HG03354 (cell line): Measurements from ENCODE around the gene SLC6A20.

Experiments
- ATAC-seq: cut with Tn5 transposase; IDR thresholded peaks from one replicate; pipeline ENCODE4 v1.9.1; 2021; ENCODE audit warnings: mild to moderate bottlenecking; ENCODE audit not compliant: unreplicated experiment, poor library complexity, severe bottlenecking

Gene SLC6A20

GRCh38 chr3:45803252-45803935 lies 7.1 kb upstream of the SLC6A20 start:
- no peak for ATAC-seq

DNA sequence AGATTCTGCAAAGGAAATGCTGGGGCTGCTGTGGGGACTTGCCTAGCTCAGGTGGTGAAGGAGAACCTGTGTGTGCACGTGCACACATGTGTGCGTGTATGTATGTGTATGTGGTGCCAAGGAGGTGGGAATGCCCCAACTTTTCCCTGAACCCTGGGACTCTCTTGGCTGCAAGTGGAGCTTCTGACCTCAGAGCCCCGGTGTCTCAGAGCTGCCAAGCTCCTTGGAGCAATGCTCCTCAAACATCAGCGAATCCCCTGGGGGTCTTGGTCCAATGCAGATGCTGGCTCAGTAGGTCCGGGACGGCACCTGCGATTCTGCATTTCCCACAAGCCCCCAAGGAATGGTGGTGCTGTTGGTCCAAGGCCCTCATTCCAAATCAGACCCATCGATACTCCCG lies 5.8 kb upstream of the SLC6A20 start:
- no peak for ATAC-seq

DNA sequence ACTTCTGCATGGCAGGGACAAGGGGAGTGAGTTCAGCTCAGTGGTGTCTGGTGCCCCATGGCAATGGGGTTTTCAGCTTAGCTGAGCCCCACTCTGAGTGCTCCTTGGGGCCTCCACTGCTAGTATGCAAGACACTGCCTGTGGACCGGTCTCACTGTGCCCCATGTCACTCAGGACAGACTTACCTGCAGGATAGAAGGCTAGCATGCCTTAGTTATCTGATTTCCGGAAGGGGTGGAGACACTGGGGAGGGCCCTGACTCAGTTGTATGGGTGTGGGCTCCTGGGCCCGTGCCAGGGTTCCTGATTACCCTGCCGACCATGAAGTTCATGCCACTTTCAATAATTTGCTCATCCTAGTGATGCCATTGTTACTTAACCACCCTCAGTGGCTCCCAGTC lies 4.3 kb upstream of the SLC6A20 start:
- no peak for ATAC-seq

DNA sequence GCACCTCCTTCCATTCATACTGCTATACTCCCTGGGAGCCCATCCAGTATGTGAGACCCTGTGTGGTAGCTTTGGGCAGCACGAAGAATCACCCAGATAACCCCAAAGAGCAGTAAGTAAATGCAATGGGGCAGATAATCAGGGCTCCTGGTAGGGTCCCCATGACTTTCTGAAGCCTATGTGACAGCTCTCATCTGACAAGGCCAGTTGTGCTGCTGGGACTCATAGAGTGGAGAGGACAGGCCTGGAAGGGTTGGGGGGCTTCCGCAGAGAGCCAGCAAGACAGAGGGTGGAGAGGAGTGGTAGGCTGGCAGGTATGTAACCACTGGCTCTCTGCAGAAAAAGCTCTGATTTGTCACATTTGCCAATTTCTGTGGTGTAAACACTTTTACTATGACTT lies 3.2 kb upstream of the SLC6A20 start:
- ATAC-seq: no peak

GRCh38 chr3:45798034-45798433 lies 1.7 kb upstream of the SLC6A20 start:
- no peak for ATAC-seq

DNA sequence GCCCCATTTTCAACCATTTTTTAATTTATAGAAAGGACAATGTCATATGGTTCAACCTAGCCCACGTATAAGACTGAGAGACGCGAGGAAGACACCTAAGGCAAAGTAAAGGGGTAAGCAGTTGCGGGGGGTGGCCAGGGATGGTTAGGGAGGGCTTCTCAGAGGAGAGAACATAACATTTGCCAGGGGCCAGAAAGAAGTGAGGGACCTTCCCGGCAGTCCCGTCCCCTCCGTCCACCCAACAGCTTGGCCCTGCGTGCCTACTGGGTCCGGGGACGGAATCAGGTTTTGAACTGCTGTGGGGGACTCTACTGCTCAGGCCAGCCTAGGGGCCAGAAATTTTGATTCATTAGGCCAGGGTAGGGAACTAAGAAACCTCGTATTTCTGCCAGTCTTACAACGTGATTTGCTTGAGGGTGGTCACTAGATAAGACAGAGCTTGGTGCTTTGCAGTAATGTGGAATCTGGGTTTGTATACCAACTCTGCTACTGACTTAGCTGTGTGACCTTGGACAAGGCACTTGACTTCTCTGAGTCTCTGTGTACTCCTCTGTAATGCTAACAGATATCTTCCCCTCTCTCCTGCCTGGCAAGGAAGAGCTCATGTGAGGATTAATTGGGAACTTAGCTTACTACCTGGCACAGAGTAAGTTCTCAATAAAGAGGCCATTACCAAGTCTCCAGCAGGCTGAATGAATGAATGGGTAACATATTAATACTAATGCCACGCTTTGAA lies 734 bp upstream of the SLC6A20 start:
- ATAC-seq: no peak

GRCh38 chr3:45795509-45795881 lies 841 bp downstream of the SLC6A20 start:
- ATAC-seq: no peak

DNA sequence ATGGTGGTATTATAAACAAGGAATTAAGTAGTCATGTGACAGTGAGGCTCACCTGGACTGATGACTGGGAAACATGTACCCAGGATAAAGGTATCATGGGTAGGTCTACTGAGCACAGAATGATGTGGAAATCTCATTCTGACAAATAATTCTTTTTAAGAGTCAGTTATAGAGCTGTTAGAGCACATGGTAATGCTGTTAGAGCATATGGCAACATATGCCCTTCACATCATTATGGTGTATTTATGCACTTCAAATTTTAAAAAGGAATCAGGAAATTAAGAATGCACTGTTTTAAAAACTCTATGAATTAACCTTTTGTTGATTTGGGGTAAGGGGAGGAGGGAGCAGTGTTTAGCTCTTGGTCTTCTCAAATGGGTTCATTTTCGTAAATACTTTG lies 1.7 kb downstream of the SLC6A20 start:
- ATAC-seq: no peak

DNA sequence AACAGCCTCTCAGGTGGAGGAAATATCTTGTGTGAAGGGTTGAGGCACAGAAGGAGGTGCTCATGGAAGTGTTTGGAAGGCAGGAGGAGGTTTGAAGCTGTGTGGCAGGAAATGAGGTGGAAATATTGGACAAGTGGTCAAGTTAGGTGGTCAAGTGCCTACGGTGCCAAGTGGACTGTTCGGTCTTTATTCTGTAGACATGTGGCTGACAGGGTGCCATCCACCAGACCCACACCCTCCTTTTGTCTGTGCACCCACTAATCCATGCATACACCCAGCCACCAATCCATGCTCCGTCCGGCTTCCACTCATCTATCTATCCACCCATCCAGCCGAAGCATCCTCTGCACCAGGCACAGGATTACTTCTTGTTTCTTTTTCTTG lies 2.2 kb downstream of the SLC6A20 start:
- ATAC-seq: no peak

DNA sequence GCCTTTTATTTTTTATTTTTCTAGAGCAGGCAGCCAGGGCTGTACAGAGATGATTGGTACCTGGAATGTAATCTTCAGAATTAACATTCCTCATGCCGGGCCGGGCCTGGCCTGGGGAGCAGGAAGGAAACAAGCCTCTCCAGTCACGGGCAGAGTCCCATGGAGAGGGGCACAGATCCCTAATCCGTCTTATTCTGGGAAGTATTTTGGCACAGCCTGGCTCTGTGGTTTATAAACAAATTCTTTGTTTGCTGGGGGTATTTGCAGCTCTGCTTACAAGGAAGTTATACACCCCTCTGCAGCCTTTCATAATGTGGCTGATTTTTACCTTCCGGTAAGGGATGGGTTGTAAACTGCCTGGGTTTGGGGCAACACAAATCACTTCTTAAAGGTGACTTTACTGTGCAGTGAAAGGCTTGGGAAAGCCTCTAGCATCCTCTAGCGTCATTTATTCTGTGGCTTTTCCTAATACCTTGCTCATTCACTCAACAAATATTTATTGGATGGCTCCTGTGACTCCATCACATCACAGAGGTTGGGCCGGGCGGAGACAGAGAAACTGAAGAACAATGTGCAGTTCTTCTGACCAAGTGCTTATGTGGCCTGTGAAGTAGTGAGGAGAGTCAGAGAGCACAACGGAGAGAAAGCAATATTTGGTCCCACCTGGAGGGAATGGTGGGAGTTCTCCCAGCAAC lies 2.7 kb downstream of the SLC6A20 start:
- no peak for ATAC-seq

- ATAC-seq: no peak
These were observed 3.7 kb downstream of the SLC6A20 start for GRCh38 chr3:45792516-45793172.

DNA sequence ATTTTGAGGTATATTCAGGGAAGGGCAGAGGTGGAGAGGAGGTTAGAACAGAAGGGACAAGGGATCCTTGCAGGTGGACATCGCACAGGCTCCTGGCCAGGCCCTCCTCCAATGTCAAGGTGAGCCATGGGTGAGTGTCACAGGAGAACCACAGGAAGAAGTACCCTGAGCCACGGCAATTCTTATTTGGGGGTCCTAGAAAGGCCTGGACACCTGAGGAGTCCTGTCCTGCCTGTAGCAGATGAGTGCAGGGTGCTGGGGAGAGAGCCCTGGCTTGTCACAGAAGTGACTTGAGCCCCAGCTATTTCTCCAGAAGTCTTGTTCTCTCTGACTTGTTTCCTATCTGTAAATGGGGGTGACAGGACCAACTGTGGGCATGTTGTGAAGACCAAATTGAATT lies 4.3 kb downstream of the SLC6A20 start:
- ATAC-seq: no peak

DNA sequence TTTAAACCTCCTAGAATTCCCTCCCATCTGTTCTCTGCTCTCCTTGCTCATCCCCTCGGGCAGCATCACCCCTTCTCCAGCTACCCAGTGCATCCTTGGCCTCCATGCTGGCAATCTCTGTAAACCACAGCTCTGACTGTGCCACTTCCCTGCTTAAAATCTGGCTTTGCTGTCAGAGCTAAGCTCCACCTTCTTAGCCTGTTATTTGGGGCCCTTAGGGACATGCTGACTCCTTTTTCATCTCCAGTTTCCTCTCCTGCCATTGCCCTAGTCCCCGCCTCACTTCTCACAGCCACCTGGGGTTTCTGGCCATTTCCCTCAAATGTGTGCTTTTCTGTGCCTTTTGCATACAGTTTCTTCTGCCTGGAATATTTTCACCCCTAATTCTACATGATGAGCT lies 5.7 kb downstream of the SLC6A20 start:
- ATAC-seq: no peak

GRCh38 chr3:45789235-45789812 lies 7.0 kb downstream of the SLC6A20 start:
- no peak for ATAC-seq

DNA sequence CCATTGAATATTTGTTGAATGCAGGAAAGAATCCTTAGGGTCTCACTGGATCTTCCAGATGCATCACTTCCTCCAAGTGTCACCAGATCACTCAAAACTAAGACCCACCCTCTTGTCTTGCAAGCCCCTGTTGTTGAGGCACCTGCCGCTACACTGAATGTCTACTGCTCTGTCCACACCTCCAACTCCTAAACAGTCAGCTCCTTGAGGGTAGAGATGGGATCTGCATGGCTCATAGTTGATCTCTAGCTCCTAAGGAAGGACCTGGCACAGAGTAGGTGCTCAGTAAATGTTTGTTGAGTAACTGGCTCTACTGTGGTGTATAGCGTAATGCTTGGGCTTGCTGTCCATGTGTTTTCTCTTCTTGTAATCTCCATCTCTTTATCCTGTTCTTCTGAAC lies 8.8 kb downstream of the SLC6A20 start:
- no peak for ATAC-seq

- no peak for ATAC-seq
These were observed 9.4 kb downstream of the SLC6A20 start for GRCh38 chr3:45786801-45787495.

DNA sequence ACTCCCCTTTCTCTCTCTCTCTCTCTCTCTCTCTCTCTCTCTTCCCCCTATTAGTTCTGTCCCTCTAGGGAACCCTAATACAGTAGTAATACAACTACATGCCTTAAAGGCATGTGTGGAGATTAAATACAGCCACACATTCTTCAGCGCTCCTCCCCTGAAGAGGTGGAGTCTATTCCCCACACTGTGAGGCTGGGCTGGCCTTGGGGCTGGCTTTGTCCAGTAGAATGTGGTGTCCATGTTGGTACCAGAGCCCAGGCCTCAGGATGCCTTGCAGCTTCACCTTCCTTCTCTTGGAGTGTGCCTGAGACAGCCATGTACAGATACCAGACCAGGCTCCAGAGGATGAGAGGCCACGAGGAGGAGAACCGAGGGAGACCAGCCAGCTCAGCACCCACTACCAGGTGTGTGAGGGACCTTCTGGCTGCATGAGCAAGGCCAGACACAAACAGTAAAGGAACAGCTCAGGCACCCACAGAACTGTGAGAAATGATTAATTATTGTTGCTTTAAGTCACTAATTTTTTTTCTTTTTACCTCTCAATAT lies 10.7 kb downstream of the SLC6A20 start:
- ATAC-seq: no peak

DNA sequence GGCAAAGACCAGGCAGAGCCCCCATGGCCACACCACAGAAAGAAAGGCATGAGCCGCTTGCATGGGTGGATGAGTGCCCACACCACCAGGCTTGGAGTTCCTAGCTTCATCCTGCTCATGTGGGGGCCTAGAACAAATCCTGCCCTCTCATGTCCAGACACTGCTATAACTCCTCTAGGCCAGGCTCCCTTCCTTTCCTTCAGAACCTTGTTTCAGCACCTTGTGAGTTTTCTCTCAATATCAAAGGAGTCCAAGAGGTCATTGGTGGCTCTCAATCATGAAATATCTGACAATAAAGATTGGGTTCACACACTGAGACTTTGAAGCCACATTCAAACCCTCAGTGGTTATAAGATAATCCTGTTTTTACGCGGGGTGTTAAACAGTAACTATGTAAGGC lies 12.7 kb downstream of the SLC6A20 start:
- ATAC-seq: no peak

GRCh38 chr3:45782381-45782780 lies 14.0 kb downstream of the SLC6A20 start:
- no peak for ATAC-seq
